ENCODE measurements around the gene STK32B.
A peak's percentile ranks its signal among the peaks of the same experiment; 100 is the strongest.

The STK32B gene

DNA sequence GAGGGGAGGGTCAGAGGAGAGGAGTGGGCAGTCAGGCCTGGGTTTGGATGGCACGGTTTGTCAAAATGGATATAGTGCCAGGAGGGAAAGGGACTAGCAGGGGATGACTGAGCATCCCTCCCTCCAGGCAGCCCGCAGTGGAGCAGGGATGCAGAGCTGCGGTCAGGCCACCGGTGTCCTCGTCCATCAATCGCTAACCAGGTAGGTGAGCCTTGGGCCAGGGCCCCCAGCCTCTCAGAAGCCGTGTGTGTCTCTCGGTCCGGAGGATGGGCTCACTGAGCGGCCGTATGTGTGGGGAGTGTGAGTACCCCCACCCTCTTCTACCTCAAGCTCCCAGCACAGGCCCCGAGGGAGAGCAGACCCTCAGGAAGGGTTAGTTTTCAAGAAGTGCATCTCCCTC is 31.5 kb upstream of the STK32B start:
- DNase-seq (ENCODE audit: low spot score) = no peak
- Mint-ChIP-seq H3K4me3 (no peak overlapping the region), H3K9me3 (no peaks in the 10 kb centered on the region), H3K27me3 (ENCODE audit: low read depth) (peaks cover 11% of the 10 kb centered on the region), H3K36me3 (ENCODE audit: low read depth) (no peaks in the 10 kb centered on the region), H3K27ac (no peak overlapping the region), H3K4me1 (ENCODE audit: low read depth) (no peaks in the 10 kb centered on the region)

GRCh38 chr4:5020341-5020740 is 30.9 kb upstream of the STK32B start:
- H3K27ac Mint-ChIP-seq = no peak overlapping the region
- no peak overlapping the region for H3K4me3 Mint-ChIP-seq
- peaks cover 11% of the 10 kb centered on the region for H3K27me3 Mint-ChIP-seq (ENCODE audit: low read depth)
- H3K4me1 Mint-ChIP-seq (ENCODE audit: low read depth) = no peaks in the 10 kb centered on the region
- DNase-seq (ENCODE audit: low spot score) = no peak
- H3K9me3 Mint-ChIP-seq = no peaks in the 10 kb centered on the region
- H3K36me3 Mint-ChIP-seq (ENCODE audit: low read depth) = no peaks in the 10 kb centered on the region

DNA sequence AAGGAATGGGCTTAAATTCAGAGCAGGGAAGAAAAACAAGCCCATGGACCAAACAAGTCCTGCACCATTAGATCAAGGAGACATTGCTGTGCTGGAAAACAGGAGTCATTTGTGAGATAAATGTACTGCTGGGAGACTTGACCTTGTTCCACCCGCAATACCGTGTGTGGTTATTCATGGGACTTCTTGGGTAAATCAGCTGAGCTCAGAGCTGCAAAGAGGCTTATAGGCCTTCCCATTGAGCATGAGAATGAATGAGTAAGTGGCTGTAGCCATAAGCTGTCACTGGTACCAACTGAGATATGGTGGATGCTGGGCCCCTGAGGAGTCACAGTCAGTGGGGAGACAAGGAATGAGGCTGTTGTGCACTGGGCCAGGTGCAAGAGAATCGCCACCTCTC is 29.7 kb upstream of the STK32B start:
- Mint-ChIP-seq H3K4me3 (no peak overlapping the region), H3K9me3 (no peaks in the 10 kb centered on the region), H3K4me1 (ENCODE audit: low read depth) (no peaks in the 10 kb centered on the region), H3K36me3 (ENCODE audit: low read depth) (no peaks in the 10 kb centered on the region), H3K27me3 (ENCODE audit: low read depth) (peaks cover 11% of the 10 kb centered on the region), H3K27ac (no peak overlapping the region)
- no peak for DNase-seq (ENCODE audit: low spot score)

GRCh38 chr4:5024673-5025072 is 26.6 kb upstream of the STK32B start:
- H3K27me3 Mint-ChIP-seq (ENCODE audit: low read depth) = no peaks in the 10 kb centered on the region
- H3K27ac Mint-ChIP-seq = no peak overlapping the region
- H3K9me3 Mint-ChIP-seq = no peaks in the 10 kb centered on the region
- no peaks in the 10 kb centered on the region for H3K4me1 Mint-ChIP-seq (ENCODE audit: low read depth)
- H3K4me3 Mint-ChIP-seq = no peak overlapping the region
- no peaks in the 10 kb centered on the region for H3K36me3 Mint-ChIP-seq (ENCODE audit: low read depth)
- no peak for DNase-seq (ENCODE audit: low spot score)

- H3K9me3 Mint-ChIP-seq = no peaks in the 10 kb centered on the region
- H3K27me3 Mint-ChIP-seq (ENCODE audit: low read depth) = no peaks in the 10 kb centered on the region
- no peaks in the 10 kb centered on the region for H3K36me3 Mint-ChIP-seq (ENCODE audit: low read depth)
- H3K4me3 Mint-ChIP-seq = no peak overlapping the region
- DNase-seq (ENCODE audit: low spot score) = no peak
- H3K4me1 Mint-ChIP-seq (ENCODE audit: low read depth) = no peaks in the 10 kb centered on the region
- H3K27ac Mint-ChIP-seq = no peak overlapping the region
These were observed 24.9 kb upstream of the STK32B start for GRCh38 chr4:5026371-5026770.

DNA sequence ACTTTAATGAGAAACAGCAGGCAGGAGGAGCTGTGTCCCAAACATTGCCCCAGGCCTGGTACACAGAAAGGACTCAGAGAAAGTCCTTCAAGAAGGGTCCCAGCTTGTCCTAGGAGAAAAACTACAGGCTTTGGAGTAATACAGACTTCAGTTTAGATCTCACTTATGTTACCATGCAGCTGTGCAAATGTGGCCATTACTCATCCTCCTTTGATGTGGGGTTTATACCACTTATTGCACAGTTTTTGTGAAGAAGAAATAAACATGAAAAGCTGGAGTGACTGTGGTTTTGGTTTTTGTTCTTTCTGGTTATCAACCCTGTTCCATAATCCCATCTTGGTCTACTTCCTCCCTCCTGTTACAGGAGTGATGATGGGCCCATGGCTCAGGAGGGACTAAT is 23.9 kb upstream of the STK32B start:
- Mint-ChIP-seq H3K36me3 (ENCODE audit: low read depth) (no peaks in the 10 kb centered on the region), H3K27ac (no peak overlapping the region), H3K27me3 (ENCODE audit: low read depth) (no peaks in the 10 kb centered on the region), H3K4me3 (no peak overlapping the region), H3K9me3 (no peaks in the 10 kb centered on the region), H3K4me1 (ENCODE audit: low read depth) (no peaks in the 10 kb centered on the region)
- DNase-seq (ENCODE audit: low spot score) = no peak

DNA sequence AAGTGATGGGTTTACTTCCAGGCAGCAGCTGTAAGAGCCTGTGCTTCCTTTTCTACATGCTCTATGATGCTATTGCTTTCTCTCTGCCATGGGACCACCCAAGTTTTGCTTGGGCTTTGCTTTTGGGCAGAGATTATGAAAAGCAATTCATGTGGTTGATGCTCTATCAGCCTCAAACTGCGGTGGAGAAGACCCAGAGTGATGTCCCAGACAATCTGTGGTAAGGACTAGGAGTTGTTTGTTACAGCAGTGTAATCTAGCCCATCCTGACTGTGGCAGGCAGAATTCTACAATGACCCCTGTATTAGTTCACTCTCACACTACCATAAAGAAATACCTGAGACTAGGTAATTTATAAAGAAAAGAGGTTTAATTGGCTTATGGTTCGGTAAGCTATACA is 22.8 kb upstream of the STK32B start:
- Mint-ChIP-seq H3K27ac (no peak overlapping the region), H3K9me3 (no peaks in the 10 kb centered on the region), H3K27me3 (ENCODE audit: low read depth) (peaks cover 2% of the 10 kb centered on the region), H3K36me3 (ENCODE audit: low read depth) (no peaks in the 10 kb centered on the region), H3K4me1 (ENCODE audit: low read depth) (peaks cover 5% of the 10 kb centered on the region), H3K4me3 (no peak overlapping the region)
- DNase-seq (ENCODE audit: low spot score) = no peak

GRCh38 chr4:5029447-5029846 is 21.8 kb upstream of the STK32B start:
- Mint-ChIP-seq H3K36me3 (ENCODE audit: low read depth) (no peaks in the 10 kb centered on the region), H3K9me3 (no peaks in the 10 kb centered on the region), H3K27me3 (ENCODE audit: low read depth) (peaks cover 3% of the 10 kb centered on the region), H3K4me3 (no peak overlapping the region), H3K4me1 (ENCODE audit: low read depth) (peaks cover 8% of the 10 kb centered on the region), H3K27ac (no peak overlapping the region)
- no peak for DNase-seq (ENCODE audit: low spot score)

DNA sequence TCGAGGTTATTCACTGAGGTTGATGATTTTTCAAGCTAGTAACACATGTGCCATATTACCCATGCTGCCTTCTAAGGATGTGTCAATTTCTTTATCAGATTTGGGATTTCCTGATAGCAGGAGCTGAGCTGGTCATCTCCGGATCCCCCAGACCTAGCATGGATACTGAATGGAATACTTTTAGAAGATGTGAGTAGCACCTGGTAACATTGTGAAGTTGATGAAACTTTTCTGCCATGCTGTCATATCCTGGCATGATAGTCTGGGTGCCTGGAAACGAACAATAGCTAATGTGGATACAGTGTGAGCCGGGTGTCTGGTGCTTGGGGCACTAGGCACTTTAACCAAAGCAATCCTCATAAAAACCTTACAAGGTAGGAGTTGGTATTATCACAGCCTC is 21.1 kb upstream of the STK32B start:
- Mint-ChIP-seq H3K4me1 (ENCODE audit: low read depth) (peaks cover 8% of the 10 kb centered on the region), H3K27me3 (ENCODE audit: low read depth) (peaks cover 3% of the 10 kb centered on the region), H3K4me3 (no peak overlapping the region), H3K27ac (no peak overlapping the region), H3K9me3 (no peaks in the 10 kb centered on the region), H3K36me3 (ENCODE audit: low read depth) (no peaks in the 10 kb centered on the region)
- DNase-seq (ENCODE audit: low spot score) = no peak

- H3K4me3 Mint-ChIP-seq = no peak overlapping the region
- no peak for DNase-seq (ENCODE audit: low spot score)
- H3K36me3 Mint-ChIP-seq (ENCODE audit: low read depth) = no peaks in the 10 kb centered on the region
- H3K27ac Mint-ChIP-seq = no peak overlapping the region
- H3K9me3 Mint-ChIP-seq = no peaks in the 10 kb centered on the region
- peaks cover 3% of the 10 kb centered on the region for H3K27me3 Mint-ChIP-seq (ENCODE audit: low read depth)
- peaks cover 8% of the 10 kb centered on the region for H3K4me1 Mint-ChIP-seq (ENCODE audit: low read depth)
These were observed 20.4 kb upstream of the STK32B start for GRCh38 chr4:5030927-5031326.

GRCh38 chr4:5032813-5033212 is 18.5 kb upstream of the STK32B start:
- DNase-seq (ENCODE audit: low spot score) = no peak
- no peaks in the 10 kb centered on the region for H3K36me3 Mint-ChIP-seq (ENCODE audit: low read depth)
- H3K27ac Mint-ChIP-seq = no peak overlapping the region
- no peak overlapping the region for H3K4me3 Mint-ChIP-seq
- H3K4me1 Mint-ChIP-seq (ENCODE audit: low read depth) = peaks cover 8% of the 10 kb centered on the region
- peaks cover 3% of the 10 kb centered on the region for H3K27me3 Mint-ChIP-seq (ENCODE audit: low read depth)
- no peaks in the 10 kb centered on the region for H3K9me3 Mint-ChIP-seq

DNA sequence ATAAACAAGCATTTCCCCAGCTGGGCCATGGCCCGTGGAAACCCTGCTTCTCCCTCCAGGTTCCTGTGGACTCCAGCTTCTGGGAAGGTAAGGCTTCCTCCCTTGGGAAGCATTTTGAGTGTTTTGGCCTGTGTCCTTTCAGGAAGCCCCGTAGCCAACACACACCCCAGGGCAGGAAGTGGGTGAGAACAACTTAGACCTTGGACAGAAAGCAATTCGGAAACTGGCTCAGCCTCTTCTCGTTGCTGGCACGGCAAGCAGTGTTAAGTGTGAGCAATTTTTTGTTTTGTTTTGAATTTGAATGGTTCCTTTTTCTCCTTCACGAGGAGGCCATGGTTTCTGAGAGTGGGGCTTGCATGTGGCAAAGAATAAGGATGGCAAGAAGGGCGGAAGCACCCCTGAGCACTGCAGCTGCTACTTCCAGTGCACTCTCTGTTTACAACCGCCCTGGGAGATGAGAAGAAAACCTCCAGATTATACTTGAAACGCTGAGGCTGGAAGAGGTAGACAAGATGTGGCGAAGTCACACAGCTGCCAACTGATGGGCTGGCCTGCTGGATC is 17.9 kb upstream of the STK32B start:
- Mint-ChIP-seq H3K36me3 (ENCODE audit: low read depth) (no peaks in the 10 kb centered on the region), H3K9me3 (no peaks in the 10 kb centered on the region), H3K4me1 (ENCODE audit: low read depth) (peaks cover 8% of the 10 kb centered on the region), H3K4me3 (peak overlapping the region; percentile 47), H3K27me3 (ENCODE audit: low read depth) (peaks cover 3% of the 10 kb centered on the region), H3K27ac (peak overlapping the region; percentile 73)
- no peak for DNase-seq (ENCODE audit: low spot score)

DNA sequence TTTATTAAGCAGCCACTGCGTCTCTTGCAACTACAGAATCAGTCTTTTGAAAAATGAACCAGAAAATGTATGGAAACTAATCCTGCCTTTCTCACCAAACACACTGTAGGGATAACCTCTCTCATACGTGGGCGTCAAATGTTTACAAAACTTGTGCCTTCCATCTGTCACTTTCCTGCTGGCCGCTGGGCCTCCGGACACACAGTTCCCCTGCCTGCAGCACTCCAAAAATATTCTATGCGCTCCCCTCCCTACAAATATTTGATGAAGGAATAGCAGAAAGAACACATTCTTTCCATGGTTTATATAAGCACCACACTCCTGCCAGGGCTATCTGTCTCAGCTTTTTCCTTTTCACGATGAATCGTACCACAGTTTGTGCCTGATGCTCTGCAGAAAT is 17.1 kb upstream of the STK32B start:
- peaks cover 8% of the 10 kb centered on the region for H3K4me1 Mint-ChIP-seq (ENCODE audit: low read depth)
- no peak for DNase-seq (ENCODE audit: low spot score)
- H3K9me3 Mint-ChIP-seq = no peaks in the 10 kb centered on the region
- no peak overlapping the region for H3K4me3 Mint-ChIP-seq
- no peak overlapping the region for H3K27ac Mint-ChIP-seq
- H3K27me3 Mint-ChIP-seq (ENCODE audit: low read depth) = peaks cover 3% of the 10 kb centered on the region
- no peaks in the 10 kb centered on the region for H3K36me3 Mint-ChIP-seq (ENCODE audit: low read depth)

DNA sequence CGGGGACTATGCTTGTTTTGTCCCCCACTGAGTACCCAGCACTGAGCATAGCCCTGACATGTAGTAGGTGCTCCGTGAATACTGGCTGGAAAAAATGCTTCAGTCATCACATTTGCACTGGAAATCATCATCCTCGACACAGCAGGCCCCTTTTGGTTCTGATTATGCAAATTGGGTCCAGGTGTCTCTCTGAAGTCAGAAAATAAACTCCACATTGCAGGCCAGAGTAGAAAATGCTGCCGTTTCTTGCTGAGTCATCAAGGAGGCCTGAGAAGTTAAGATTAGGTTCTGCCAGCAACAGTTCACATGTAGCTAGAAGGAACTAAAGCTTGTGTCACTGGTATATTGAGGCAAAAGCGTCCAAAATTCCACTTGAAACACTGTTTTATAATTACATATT is 15.0 kb upstream of the STK32B start:
- Mint-ChIP-seq H3K36me3 (ENCODE audit: low read depth) (no peaks in the 10 kb centered on the region), H3K4me1 (ENCODE audit: low read depth) (peaks cover 8% of the 10 kb centered on the region), H3K27ac (no peak overlapping the region), H3K27me3 (ENCODE audit: low read depth) (peaks cover 3% of the 10 kb centered on the region), H3K9me3 (no peaks in the 10 kb centered on the region), H3K4me3 (no peak overlapping the region)
- DNase-seq (ENCODE audit: low spot score) = no peak
